GM18868 (cell line): Measurements from ENCODE around the gene RRP12.
"Not testable (repeated sequence)": the region's sequence is repeated elsewhere in the genome, so short reads cannot be mapped to it uniquely, and the experiment has no call there.

Source experiments
- ATAC-seq: cut with Tn5 transposase; IDR thresholded peaks from one replicate; pipeline ENCODE4 v1.9.1; 2021; ENCODE audit warnings: mild to moderate bottlenecking, moderate library complexity; ENCODE audit not compliant: unreplicated experiment

RRP12 gene, protein sequence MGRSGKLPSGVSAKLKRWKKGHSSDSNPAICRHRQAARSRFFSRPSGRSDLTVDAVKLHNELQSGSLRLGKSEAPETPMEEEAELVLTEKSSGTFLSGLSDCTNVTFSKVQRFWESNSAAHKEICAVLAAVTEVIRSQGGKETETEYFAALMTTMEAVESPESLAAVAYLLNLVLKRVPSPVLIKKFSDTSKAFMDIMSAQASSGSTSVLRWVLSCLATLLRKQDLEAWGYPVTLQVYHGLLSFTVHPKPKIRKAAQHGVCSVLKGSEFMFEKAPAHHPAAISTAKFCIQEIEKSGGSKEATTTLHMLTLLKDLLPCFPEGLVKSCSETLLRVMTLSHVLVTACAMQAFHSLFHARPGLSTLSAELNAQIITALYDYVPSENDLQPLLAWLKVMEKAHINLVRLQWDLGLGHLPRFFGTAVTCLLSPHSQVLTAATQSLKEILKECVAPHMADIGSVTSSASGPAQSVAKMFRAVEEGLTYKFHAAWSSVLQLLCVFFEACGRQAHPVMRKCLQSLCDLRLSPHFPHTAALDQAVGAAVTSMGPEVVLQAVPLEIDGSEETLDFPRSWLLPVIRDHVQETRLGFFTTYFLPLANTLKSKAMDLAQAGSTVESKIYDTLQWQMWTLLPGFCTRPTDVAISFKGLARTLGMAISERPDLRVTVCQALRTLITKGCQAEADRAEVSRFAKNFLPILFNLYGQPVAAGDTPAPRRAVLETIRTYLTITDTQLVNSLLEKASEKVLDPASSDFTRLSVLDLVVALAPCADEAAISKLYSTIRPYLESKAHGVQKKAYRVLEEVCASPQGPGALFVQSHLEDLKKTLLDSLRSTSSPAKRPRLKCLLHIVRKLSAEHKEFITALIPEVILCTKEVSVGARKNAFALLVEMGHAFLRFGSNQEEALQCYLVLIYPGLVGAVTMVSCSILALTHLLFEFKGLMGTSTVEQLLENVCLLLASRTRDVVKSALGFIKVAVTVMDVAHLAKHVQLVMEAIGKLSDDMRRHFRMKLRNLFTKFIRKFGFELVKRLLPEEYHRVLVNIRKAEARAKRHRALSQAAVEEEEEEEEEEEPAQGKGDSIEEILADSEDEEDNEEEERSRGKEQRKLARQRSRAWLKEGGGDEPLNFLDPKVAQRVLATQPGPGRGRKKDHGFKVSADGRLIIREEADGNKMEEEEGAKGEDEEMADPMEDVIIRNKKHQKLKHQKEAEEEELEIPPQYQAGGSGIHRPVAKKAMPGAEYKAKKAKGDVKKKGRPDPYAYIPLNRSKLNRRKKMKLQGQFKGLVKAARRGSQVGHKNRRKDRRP (N-terminal part only)

DNA sequence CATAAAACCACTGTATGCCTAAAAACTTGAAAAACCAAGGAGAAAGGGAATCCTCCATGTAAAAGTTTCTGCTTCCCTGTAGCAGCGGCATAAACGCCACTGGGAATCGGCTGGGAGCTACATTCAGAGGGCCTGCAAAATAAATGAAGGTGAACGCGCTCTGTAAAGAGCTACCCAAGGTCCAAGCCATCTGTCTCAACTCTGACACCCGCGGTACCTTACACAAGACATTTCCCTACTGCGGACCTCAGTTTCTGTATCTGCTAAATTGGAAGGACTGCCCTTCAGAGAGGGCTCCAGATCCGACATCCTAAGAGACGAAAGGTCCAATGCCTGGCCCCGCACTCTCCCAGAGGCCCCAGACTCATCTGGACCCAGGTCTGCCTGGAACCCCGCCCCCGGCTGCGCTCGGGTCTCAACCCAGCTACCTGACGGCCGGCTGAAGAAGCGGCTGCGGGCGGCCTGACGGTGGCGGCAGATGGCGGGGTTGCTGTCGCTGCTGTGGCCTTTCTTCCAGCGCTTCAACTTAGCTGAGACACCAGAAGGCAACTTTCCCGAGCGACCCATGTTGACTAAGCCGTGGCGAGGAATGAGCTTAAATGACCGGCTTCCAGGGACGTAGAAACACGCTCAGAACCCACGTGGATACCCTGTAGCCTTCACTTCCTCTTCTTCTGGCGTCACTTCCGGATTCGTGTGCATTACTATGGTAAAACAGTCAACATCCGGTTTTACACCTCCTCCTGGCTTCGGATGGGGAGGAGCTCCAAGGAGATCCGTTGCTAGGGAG is at the start of gene RRP12:
Gene RRP12 (minus strand): TSS at position 676 of the 790 bp plus-strand sequence. CDS start 109 bp downstream, at position 567.
- ATAC-seq = peak; percentile 100

DNA sequence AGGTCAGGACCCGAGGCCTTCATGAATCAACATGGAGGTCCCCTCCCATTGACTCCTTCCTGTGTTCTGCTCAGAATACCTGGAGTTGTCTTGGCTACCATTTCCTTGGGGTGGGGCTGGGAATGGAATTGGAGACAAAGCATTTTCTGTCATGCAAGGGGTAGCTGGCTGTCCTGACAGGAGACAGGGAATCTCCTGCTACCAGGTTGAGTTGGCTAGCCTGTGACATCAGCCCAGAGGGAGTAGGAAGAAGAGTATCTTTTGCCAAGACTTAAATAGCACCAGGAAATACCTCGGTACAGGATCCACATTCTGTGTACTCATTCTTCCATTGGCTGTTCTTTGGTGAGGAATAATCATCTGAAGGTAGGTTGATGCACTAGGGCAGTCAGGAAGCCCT is 49.7 kb upstream of the RRP12 start:
- no peak for ATAC-seq

DNA sequence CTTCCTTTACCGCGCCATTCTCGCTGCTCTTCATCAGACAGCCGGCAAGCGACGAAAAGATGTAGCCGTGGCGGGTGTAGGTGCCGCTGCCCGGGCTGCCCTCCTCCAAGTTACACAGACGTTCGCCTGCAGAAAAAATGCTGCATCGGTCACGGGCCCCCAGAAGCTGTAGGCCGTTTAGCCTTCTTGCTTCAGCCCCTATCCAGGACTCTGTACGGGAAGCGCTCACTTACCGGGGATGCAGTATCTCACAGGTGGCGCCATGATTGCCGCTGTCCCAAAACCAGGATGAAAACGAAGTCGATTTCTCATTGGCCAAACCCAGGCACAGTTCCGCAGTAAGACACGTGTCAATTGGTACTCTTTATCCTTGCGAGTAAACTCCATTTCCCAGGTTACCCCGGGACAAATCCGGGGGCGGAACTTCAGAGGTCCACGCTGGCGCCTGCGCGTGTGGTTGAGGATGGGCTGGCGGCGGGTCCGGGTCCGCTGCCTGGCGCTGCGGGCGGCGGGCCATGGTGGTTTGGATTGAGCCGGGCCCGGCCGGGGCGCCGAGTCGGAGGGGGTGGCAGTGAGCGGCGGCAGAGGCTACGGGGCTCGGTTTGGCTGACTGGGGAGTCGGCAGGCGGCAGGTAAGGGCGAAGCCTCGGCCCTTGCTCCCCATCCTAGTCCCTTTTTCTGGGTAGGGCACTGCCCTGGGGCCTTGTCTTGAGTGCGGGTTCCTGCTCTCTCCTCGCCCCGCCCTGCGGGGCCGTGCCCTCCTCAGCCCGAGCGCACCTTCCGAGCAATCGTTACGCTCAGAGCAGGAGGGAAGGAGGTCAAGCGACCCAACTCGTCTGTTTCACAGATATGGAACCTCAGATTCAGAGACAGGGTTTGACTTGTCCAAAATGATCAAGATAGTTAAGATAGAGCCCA is 44.8 kb upstream of the RRP12 start, which contains the start of the genes EXOSC1 and ZDHHC16:
Gene EXOSC1 (minus strand): TSS at position 285 of the 918 bp plus-strand sequence. CDS start 21 bp downstream, at position 264.
Gene ZDHHC16 (plus strand): TSS at position 454 of the 918 bp plus-strand sequence. CDS start 5,501 bp downstream, outside the sequence.
- ATAC-seq = peak; percentile 94

DNA sequence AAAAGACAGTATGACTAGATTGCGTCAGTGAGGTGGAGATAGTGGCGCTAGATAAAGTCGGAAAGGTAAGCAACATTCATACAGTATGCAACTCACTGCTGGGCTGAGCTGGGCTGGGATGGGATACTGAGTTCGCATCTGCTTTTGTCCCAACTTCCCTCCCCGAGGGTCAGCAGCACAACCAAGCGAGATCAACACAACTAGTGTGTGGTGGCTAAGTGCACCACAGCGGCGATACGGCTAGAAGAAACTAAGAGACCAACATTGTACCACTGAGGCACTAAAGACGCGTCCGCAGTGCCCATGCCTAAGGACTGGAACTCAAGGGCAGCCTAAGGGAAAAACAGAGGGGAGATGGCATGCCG is 44.2 kb upstream of the RRP12 start:
- ATAC-seq = no peak

DNA sequence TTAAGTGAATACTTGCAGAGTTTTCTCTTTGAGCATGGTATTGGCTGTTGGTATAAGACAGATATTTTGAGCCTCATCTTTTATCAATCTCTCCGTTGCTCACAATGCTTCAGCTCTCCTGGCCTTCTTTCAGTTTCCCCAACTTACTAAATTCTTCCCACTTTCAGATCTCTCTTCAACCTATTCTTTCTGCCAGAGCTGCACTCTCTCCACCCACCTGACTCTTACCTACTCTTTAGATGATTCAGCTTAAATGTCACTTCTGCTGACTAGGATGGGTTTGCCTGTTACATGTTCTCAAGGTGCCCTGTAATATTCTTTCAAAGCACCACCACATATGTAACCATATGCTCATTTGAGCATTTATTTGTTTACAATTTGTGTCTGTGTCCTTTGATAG is 43.1 kb upstream of the RRP12 start:
- no peak for ATAC-seq

DNA sequence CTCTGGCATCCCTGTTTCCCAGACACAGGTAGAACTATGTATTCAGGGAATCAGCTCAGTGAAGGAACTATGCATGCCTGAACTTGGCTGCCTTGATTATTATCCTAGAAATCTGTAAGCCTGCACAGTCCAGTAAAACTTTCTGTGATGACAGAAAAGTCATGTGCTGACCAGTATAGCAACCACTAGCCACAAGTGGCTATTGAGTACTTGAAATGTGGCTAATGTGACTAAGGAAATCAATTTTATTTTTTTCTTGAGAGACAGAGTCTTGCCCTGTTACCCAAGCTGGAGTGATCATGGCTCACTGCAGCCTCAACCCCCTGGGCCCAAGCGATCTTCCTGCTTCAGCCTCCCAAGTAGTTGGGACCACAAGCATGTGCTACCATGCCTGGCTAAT is 41.1 kb upstream of the RRP12 start:
- no peak for ATAC-seq

DNA sequence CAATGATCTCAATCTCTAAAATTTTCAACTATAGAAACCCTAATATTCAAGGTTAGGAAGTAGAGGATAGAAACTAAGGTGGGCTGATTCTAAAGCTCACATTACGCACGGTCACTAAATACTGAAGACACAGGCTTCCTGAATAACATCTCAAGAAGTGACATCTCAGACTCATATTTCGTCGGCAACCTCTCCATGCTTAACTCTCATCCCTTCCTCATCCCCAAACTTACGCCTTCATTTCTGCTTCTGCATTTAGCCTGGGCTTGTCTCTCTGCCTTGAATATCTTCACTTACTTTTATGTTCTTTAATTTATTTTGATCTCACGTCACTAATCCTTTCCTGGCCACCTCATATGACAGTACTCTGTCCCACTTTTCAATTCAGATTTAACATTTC is 34.1 kb upstream of the RRP12 start:
- ATAC-seq = no peak

DNA sequence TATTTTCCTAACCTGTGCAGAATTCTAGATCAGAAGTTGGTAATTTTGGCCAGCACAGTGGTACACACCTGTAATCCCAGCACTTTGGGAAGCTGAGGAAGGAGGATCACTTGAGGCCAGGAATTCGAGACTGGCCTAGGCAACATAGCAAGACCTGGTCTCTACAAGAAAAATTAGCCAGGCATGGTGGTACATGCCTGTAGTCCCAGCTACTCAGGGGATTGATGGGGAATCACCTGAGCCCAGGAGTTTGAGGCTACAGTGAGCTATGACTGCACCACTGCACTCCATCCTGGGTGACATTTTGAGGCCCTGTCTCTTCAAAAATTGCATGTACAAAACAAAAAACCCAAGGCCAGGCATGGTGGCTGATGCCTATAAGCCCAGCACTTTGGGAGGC is 33.4 kb upstream of the RRP12 start:
- no peak for ATAC-seq

DNA sequence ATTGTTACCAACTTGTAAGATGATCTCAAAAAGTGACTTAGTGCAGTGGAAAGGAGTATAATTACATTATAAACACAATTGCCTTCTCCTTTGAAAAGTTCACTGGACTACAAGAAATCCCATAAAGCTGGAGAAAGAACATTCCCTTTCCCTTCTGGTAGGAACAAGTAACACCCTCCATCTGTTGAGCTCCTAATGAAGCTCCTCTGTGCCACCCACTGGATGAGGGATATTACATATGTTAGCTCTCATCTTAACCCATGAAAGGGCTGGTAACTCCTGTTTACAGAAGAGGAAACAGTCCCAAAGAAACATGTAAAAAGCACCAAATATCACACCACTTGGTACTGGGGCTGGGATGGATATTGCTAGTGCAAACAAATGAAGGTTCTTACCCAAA is 32.9 kb upstream of the RRP12 start:
- ATAC-seq = no peak

DNA sequence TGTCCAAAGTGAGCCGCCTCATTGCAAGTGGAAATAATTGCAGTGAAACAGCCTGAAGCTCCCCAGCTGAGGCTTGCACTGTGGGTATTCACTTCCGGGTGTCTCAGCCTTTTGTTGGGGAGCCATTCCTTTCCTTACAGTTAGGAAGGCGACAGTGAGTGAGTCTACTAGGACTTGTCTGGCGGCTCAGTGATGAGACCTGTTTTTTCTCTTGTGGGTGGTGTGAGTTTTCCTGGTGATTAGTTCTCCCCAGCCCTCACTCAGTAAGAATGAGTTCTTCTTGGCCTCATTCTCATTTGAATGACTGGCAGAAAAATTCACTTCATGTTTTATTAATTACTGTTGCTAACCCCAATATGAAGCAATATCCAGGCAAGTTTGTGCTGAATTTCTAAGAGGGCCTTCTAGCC is 27.4 kb upstream of the RRP12 start:
- ATAC-seq = no peak

DNA sequence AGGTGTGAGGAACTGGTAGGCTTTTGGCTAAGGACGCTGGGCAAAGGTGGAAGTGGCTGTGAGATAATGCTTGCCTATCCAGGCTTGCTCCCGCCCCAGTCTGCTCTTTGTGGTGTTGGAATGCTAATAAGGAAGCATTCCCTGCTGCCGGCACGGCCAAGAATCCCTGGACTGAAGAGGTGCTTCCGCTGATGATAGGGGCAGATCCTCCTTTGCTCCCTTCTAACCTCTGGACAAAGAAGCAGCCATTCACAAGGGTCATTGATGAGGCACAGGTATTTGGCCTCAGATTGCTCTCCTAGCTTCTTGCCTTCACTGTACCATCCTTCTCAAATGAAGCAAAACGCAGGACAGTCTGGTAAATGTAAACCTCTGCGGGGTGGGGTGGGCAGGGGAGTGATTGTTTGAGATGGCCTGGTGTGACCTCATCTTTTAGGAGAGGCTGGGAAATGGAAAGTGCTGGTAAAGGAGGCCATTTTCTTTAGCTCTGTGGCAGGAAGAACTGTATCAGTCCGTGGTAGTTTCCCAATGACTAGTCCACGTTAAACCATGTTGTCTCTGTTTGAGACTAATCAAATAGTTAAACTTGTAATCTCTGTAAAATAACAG is 26.5 kb upstream of the RRP12 start:
- no peak for ATAC-seq

DNA sequence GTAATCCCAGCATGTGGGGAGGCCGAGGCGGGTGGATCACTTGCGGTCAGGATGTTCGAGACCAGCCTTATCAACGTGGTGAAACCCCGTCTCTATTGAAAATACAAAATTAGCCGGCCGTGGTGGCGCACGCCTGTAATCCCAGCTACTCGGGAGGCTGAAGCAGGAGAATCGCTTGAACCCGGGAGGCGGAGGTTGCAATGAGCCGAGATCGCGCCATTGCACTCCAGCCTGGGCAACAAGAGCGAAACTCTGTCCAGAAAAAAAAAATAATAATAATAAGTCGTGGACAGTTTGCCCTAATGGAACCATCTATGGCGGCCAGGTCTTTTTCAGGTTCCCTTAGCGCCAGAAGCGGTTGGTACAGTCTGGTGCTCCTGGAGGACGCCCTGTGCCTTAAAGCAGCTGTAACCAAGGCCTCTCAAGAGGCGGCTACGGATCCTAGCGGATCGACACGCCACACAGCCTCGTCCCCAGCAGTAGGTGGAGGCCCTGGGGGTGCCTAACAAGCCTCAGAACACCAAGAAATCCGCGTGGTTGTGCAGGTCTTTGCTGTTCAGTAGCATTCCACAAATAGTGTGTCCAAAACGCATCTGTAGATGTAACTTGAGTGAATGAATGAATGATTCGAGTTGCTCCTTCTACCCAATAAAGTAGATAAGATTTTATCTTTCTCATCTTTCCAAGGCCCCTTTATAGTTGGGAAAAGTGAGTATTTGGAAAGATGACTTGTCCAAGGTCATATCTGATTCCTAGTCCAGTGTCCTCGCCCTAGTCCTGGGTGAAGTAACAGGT is 25.8 kb upstream of the RRP12 start:
- no peak for ATAC-seq

DNA sequence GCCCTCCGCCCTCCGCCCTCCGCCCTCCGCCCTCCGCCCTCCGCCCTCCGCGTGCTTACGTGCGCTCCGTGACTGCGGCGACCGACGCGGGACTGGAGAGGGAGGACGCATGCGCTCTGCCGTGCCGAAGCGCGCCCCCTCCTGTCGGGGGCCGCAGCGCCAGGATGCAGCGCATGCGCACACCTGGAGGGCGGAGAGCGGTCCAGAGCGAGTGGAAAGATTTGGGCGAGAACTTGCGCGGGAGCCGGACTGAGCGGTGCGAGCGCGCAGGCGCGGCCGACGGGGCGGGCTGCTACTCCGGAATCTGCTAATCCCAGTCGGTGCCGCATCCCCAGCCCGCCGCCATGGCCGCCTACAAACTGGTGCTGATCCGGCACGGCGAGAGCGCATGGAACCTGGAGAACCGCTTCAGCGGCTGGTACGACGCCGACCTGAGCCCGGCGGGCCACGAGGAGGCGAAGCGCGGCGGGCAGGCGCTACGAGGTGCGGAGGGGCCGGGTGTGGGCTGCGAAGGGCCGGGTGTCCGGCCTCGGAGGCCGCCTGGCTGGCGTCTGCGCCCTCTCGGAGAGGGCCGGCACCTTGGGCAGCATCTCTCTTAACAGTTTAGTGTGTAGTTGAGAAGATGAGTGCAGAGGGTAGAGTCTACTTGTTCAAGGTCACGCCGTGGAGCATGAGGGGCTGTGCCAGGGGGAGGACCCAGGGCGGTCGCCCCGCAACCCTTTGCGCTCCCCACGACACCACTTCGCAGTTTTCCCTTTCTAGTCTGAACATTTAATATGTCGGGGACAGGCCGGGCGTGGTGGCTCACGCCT is 25.0 kb upstream of the RRP12 start, which contains the start of gene PGAM1:
Gene PGAM1 (plus strand): TSS at position 228 of the 812 bp plus-strand sequence. CDS start 117 bp downstream, at position 345.
- peak; percentile 84 for ATAC-seq

DNA sequence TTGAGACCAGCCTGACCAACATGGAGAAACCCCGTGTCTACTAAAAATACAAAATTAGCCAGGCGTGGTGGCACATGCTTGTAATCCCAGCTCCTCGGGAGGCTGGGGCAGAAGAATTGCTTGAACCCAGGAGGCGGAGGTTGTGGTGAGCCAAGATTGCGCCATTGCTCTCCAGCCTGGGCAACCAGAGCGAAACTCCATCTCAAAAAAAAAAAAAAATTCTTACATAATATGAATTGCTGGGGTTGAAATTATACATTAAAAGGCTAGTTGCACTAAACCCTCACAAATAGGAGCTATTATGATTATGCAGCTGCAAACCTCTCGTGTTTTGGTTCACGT is 22.6 kb upstream of the RRP12 start:
- not testable (repeated sequence) for ATAC-seq

DNA sequence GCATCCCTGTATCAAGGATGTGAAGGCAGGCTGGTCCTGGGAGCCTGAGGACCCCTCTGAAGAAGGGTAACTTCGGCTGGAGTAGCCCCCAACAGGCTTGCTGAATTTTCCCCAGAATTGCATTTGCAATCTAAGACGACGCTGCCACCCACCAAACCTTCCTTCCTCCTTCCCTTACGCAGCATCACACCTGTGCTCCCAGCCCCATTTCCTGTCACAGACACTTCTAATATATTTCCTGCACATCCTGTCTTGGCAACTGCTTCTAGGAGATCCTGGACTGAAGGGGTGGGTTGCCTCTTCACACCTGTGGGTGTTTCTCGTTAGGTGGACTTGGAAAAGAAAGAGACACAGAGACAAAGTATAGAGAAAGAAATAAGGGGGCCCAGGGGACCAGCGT is 15.4 kb upstream of the RRP12 start:
- ATAC-seq = no peak

DNA sequence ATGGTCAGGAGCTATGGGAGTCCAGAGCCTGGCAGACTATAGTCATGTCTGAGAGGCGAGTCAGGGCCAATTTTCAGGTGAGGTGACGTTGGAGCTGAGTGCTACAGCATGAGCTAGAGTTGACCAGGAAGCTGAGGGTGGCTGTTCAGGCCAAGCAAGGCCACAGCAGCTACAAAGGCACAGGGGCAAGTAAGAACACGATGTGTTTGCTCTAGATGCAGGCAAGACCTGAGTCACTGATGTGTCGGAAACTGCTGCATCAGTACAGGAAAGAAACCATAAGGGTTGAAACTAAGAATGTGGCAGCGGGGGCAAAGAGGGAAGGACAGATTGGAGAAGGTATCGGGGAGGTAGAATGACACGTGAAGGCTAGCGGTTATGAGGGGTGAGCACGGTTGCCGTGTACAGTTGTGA is 11.8 kb upstream of the RRP12 start:
- no peak for ATAC-seq

DNA sequence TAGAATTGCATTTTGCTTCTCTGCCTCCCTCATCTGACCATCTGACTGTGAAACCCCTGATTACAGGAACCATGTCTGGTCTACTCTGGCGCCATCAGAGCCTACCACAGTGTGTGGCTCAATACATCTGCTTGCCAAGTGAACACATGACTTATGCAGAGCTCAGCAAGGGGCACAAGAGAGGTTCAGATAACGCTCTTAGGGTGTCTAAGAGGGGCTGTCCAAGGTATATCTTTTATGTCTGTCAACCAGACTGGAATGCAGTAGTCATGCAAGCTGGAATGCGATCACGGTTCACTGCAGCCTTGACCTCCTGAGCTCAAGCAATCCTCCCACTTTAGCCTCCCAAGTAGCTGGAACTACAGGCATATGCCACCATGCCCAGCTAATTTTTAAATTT is 10.3 kb upstream of the RRP12 start:
- no peak for ATAC-seq
